GM18907 (cell line): ENCODE data around the gene ZDBF2.
"Not testable (repeated sequence)": the region's sequence is repeated elsewhere in the genome, so short reads cannot be mapped to it uniquely, and the experiment has no call there.

Source experiments
- ATAC-seq: cut with Tn5 transposase; IDR thresholded peaks from one replicate; pipeline ENCODE4 v1.9.1; 2021; ENCODE audit warnings: mild to moderate bottlenecking, moderate library complexity; ENCODE audit not compliant: unreplicated experiment

Gene ZDBF2

GRCh38 chr2:206274434-206275311 is at the start of gene ZDBF2:
TSS of gene ZDBF2 (plus strand) at chr2:206274663. CDS start at chr2:206281850, 7,187 bp downstream.
- peak; percentile 89 for ATAC-seq

GRCh38 chr2:206225435-206226232 is 48.8 kb upstream of the ZDBF2 start:
- peak; percentile 97 for ATAC-seq

- ATAC-seq: not testable (repeated sequence)
Measured at GRCh38 chr2:206228636-206229035, 45.8 kb upstream of the ZDBF2 start.

GRCh38 chr2:206229642-206230041 is 44.8 kb upstream of the ZDBF2 start:
- ATAC-seq: no peak

- ATAC-seq: no peak
Measured at GRCh38 chr2:206230060-206230762, 44.3 kb upstream of the ZDBF2 start.

GRCh38 chr2:206231669-206232286 is 42.7 kb upstream of the ZDBF2 start:
- ATAC-seq: no peak

- ATAC-seq: no peak
Measured at GRCh38 chr2:206232287-206233035, 42.0 kb upstream of the ZDBF2 start.

- ATAC-seq: no peak
Measured at GRCh38 chr2:206239157-206239556, 35.3 kb upstream of the ZDBF2 start.

GRCh38 chr2:206240327-206240726 is 34.1 kb upstream of the ZDBF2 start:
- no peak for ATAC-seq

GRCh38 chr2:206241736-206242135 is 32.7 kb upstream of the ZDBF2 start:
- ATAC-seq: no peak

GRCh38 chr2:206245265-206245672 is 29.2 kb upstream of the ZDBF2 start:
- ATAC-seq: peak; percentile 71

- peak; percentile 33 for ATAC-seq
Measured at GRCh38 chr2:206250041-206250897, 24.2 kb upstream of the ZDBF2 start.

- no peak for ATAC-seq
Measured at GRCh38 chr2:206253125-206253776, 21.2 kb upstream of the ZDBF2 start.

GRCh38 chr2:206253777-206254166 is 20.7 kb upstream of the ZDBF2 start:
- ATAC-seq: no peak

- no peak for ATAC-seq
Measured at GRCh38 chr2:206255003-206255402, 19.5 kb upstream of the ZDBF2 start.

GRCh38 chr2:206256706-206257205 is 17.7 kb upstream of the ZDBF2 start:
- no peak for ATAC-seq

GRCh38 chr2:206257350-206257749 is 17.1 kb upstream of the ZDBF2 start:
- no peak for ATAC-seq

- ATAC-seq: no peak
Measured at GRCh38 chr2:206257861-206258260, 16.6 kb upstream of the ZDBF2 start.
